ENCODE measurements around the gene SDHA. TPM values are rescaled to one million over a fixed set of nuclear protein-coding genes. Genes with fewer than 3 reads are reported as not detected.
"Not testable (repeated sequence)": the region's sequence is repeated elsewhere in the genome, so short reads cannot be mapped to it uniquely, and the experiment has no call there.

Gene SDHA
- total and polyA plus RNA-seq, 10 of the 15 experiments (the other 5 are each of a cell fraction or from before 2014, with no cell fraction given) = 63.3 to 205 (median 104) TPM

- TF ChIP-seq, protein P1, sequence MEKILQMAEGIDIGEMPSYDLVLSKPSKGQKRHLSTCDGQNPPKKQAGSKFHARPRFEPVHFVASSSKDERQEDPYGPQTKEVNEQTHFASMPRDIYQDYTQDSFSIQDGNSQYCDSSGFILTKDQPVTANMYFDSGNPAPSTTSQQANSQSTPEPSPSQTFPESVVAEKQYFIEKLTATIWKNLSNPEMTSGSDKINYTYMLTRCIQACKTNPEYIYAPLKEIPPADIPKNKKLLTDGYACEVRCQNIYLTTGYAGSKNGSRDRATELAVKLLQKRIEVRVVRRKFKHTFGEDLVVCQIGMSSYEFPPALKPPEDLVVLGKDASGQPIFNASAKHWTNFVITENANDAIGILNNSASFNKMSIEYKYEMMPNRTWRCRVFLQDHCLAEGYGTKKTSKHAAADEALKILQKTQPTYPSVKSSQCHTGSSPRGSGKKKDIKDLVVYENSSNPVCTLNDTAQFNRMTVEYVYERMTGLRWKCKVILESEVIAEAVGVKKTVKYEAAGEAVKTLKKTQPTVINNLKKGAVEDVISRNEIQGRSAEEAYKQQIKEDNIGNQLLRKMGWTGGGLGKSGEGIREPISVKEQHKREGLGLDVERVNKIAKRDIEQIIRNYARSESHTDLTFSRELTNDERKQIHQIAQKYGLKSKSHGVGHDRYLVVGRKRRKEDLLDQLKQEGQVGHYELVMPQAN (conservative IDR thresholded peaks at IDR 0.05) = no peak
- TF ChIP-seq TCF3 (IDR thresholded peaks at IDR 0.05; ENCODE audit: borderline replicate concordance, insufficient read depth, low read depth, low read length) = 0 out of 2 replicates have a peak, but pooled peaks have one; percentile 22
- peaks cover 8 to 9% of the 10 kb centered on the region in 2 experiments for H3K36me3 ChIP-seq (ENCODE audit: control insufficient read depth in 2 of 2, insufficient read depth in 2 of 2, low read length in 1 of 2)
- BruUV-seq (replicated peaks) = no TSS peak
- in situ Hi-C loops (cut with MboI) = no loop called here
- H3K27ac ChIP-seq (ENCODE audit: control insufficient read depth, insufficient read depth) = no peak overlapping the region
- H3K9me3 ChIP-seq (replicated peaks; ENCODE audit: control insufficient read depth, insufficient read depth, low read length) = no peaks in the 10 kb centered on the region
- POLR2A ChIA-PET = interaction anchor here (0.7 kb wide), 1 partner anchor 102 kb away, joined by 4 read pairs; no protein-coding TSS in a partner anchor
- ATAC-seq (no peak), FAIRE-seq (no peak), DNase-seq (ENCODE audit: low read depth, low spot score) (no peak)
- no peaks in the 10 kb centered on the region for H4K20me1 ChIP-seq (ENCODE audit: control insufficient read depth, insufficient read depth)
- no peak overlapping the region for H2AFZ ChIP-seq (ENCODE audit: control insufficient read depth, low read depth, low read length)
- H3K4me3 ChIP-seq = no peak overlapping the region
- no peaks in the 10 kb centered on the region for H3K4me1 ChIP-seq (ENCODE audit: control insufficient read depth, insufficient read depth, low read length)
- intact Hi-C loops (cut with micrococcal nuclease; ENCODE audit: unreplicated experiment) = no loop called here
- H3K79me2 ChIP-seq (ENCODE audit: control insufficient read depth, insufficient read depth, low read length) = no peaks in the 10 kb centered on the region
- SMC1A ChIA-PET (ENCODE audit: uncharacterized antibody, unreplicated experiment) = interaction anchor here (1.2 kb wide), 1 partner anchor 12 kb away, joined by 5 read pairs; no protein-coding TSS in a partner anchor
- RAD21 ChIA-PET (ENCODE audit: unreplicated experiment) = no interaction called here
- WGBS (ENCODE audit: insufficient coverage, insufficient replicate concordance, low lambda C conversion rate, missing lambda C conversion rate) = 87% methylated on average over 13 of the region's 13 CpGs
- H3K9ac ChIP-seq (ENCODE audit: control insufficient read depth, insufficient read depth, low read length) = no peak overlapping the region
- CTCF ChIA-PET = interaction anchor here (0.6 kb wide), 1 partner anchor 39 kb away, joined by 4 read pairs; no protein-coding TSS in a partner anchor
- H3K27me3 ChIP-seq (replicated peaks in 1 of 2; ENCODE audit: control insufficient read depth in 2 of 2, insufficient read depth in 2 of 2, low read length in 1 of 2) = no peaks in the 10 kb centered on the region
- no peak overlapping the region for H3K4me2 ChIP-seq (ENCODE audit: control insufficient read depth, insufficient read depth)
These were observed 13.5 kb downstream of the SDHA start for GRCh38 chr5:231661-232060.

- H3K27ac ChIP-seq (ENCODE audit: control insufficient read depth, insufficient read depth); H3K4me3 ChIP-seq; H3K9me3 ChIP-seq (replicated peaks; ENCODE audit: control insufficient read depth, insufficient read depth, low read length); BruUV-seq (replicated peaks); H3K4me2 ChIP-seq (ENCODE audit: control insufficient read depth, insufficient read depth); H4K20me1 ChIP-seq (ENCODE audit: control insufficient read depth, insufficient read depth); FAIRE-seq; H3K27me3 ChIP-seq (replicated peaks in 1 of 2; ENCODE audit: control insufficient read depth in 2 of 2, insufficient read depth in 2 of 2, low read length in 1 of 2); SMC1A ChIA-PET (ENCODE audit: uncharacterized antibody, unreplicated experiment); ATAC-seq; H3K9ac ChIP-seq (ENCODE audit: control insufficient read depth, insufficient read depth, low read length); in situ Hi-C loops (cut with MboI); H3K4me1 ChIP-seq (ENCODE audit: control insufficient read depth, insufficient read depth, low read length); DNase-seq (ENCODE audit: low read depth, low spot score); POLR2A ChIA-PET; H3K79me2 ChIP-seq (ENCODE audit: control insufficient read depth, insufficient read depth, low read length); RAD21 ChIA-PET (ENCODE audit: unreplicated experiment); intact Hi-C loops (cut with micrococcal nuclease; ENCODE audit: unreplicated experiment); H3K36me3 ChIP-seq (ENCODE audit: control insufficient read depth in 2 of 2, insufficient read depth in 2 of 2, low read length in 1 of 2); H2AFZ ChIP-seq (ENCODE audit: control insufficient read depth, low read depth, low read length): not testable (repeated sequence)
- WGBS (ENCODE audit: insufficient coverage, insufficient replicate concordance, low lambda C conversion rate, missing lambda C conversion rate) = over 99% methylated on average over 20 of the region's 20 CpGs
- CTCF ChIA-PET = interaction anchor here (0.8 kb wide), 1 partner anchor 45 kb away, joined by 3 read pairs; no protein-coding TSS in a partner anchor
These were observed 15.3 kb downstream of the SDHA start for GRCh38 chr5:233426-233825.

Measured in GM12878 (cell line).